Astrocyte (in vitro differentiated cells and primary cell): ENCODE measurements around the gene COL4A6.

Experiments used
- EZH2 ChIP-seq: IDR thresholded peaks from 2 replicates; pipeline ENCODE4 v1.6.1; 2012; ENCODE audit warnings: mild to moderate bottlenecking, low read length, inconsistent platforms; ENCODE audit not compliant: insufficient read depth
- TF ChIP-seq, protein P1 (sequence below): IDR thresholded peaks from 2 replicates; pipeline ENCODE4 v1.5.1; 2011; ENCODE audit warnings: low read depth, mild to moderate bottlenecking, inconsistent platforms, low read length, moderate library complexity; ENCODE audit not compliant: insufficient read depth

DNA sequence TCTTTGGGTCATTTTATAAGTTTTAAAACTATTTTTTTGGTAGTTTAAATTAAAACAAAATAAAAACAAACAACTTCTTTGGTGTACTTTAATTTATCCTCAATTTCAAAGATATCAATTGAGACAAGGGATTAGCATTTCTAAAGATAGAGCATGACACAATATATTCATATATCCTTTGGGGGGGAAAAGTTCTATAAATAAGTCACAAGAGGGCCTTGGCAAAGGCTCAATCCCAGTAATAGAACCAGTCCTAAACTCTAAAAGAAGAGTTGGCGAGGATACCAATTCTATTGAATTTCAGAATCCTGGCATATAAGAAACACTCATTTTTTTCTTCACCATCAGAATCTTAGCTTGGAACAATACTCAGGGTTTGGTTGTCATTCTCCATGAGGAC, 89.7 kb downstream of the COL4A6 start:
- TF ChIP-seq, protein P1, sequence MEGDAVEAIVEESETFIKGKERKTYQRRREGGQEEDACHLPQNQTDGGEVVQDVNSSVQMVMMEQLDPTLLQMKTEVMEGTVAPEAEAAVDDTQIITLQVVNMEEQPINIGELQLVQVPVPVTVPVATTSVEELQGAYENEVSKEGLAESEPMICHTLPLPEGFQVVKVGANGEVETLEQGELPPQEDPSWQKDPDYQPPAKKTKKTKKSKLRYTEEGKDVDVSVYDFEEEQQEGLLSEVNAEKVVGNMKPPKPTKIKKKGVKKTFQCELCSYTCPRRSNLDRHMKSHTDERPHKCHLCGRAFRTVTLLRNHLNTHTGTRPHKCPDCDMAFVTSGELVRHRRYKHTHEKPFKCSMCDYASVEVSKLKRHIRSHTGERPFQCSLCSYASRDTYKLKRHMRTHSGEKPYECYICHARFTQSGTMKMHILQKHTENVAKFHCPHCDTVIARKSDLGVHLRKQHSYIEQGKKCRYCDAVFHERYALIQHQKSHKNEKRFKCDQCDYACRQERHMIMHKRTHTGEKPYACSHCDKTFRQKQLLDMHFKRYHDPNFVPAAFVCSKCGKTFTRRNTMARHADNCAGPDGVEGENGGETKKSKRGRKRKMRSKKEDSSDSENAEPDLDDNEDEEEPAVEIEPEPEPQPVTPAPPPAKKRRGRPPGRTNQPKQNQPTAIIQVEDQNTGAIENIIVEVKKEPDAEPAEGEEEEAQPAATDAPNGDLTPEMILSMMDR, result no peak
- no peak for TF ChIP-seq EZH2
